Gastrocnemius medialis (tissue), 4 donors: ENCODE measurements around the gene KIF12. TPM values are rescaled to one million over a fixed set of nuclear protein-coding genes. Genes with fewer than 3 reads are reported as not detected.

Source experiments
- ATAC-seq, 2 donors: fragments of 150-250 bp; one replicate each; pipeline ENCODE4 v1.9.1; 2016
- DNase-seq, 2 donors: peaks; one replicate each; pipeline ENCODE4 v3.0.0-alpha.2; 2019
- H3K27ac ChIP-seq, 4 donors: fragments of 200-600 bp; sonication (generic); 1 replicate in 1 of 4; 2 replicates in 3 of 4; pipeline ENCODE4 v1.5.1; 2016 to 2018; ENCODE audit warnings: mild to moderate bottlenecking in 2 of 4, moderate library complexity in 1 of 4
- H3K27me3 ChIP-seq, 3 donors: fragments of 200-600 bp; sonication (generic) in 2 of 3; 1 replicate in 1 of 3; 2 replicates in 2 of 3; pipeline versions ENCODE4 v1.5.1 to v1.6.0; 2016 to 2019; ENCODE audit warnings: mild to moderate bottlenecking in 1 of 3, moderate library complexity in 1 of 3
- H3K36me3 ChIP-seq, 2 donors: fragments of 200-600 bp; sonication (generic) in 1 of 2; one replicate each; pipeline ENCODE4 v1.5.1; 2017 to 2018
- H3K4me1 ChIP-seq, 2 donors: fragments of 200-600 bp; sonication (generic) in 1 of 2; one replicate each; pipeline ENCODE4 v1.5.1; 2016 to 2017; ENCODE audit warnings: mild to moderate bottlenecking in 2 of 2
- H3K4me3 ChIP-seq, 4 donors: fragments of 200-600 bp; sonication (generic) in 3 of 4; 1 replicate in 1 of 4; 2 replicates in 3 of 4; pipeline ENCODE4 v1.5.1; 2016 to 2019; ENCODE audit warnings: mild to moderate bottlenecking in 2 of 4
- H3K9me3 ChIP-seq, 3 donors: fragments of 200-600 bp; sonication (generic) in 2 of 3; 1 replicate in 1 of 3; 2 replicates in 2 of 3; pipeline ENCODE4 v1.5.1; 2016 to 2019
- POLR2A ChIP-seq, 2 donors: fragments of 450-650 bp; IDR thresholded peaks; one replicate each; pipeline ENCODE4 v1.6.1; 2017; ENCODE audit warnings: antibody characterized with exemption in 2 of 2, mild to moderate bottlenecking in 2 of 2, moderate library complexity in 2 of 2
- in situ Hi-C, 4 donors: fragments of 200-750 bp; cut with MboI; loops; one replicate each; pipeline versions ENCODE4 v1.15.0 to v1.8.0; 2017; ENCODE audit warnings: low sequenced_read_pairs in 4 of 4
- intact Hi-C: fragments of 100-400 bp; cut with DNase I; formaldehyde crosslinking; loops from one replicate; pipeline ENCODE4 v1.15.1; 2023; ENCODE audit warnings: low total_unique reads
- total RNA-seq, 4 donors: library from RNA; depleted of rRNA; stranded (reverse); fragments of >200 nt; gene quantifications; one replicate each; pipeline versions ENCODE4 v1.1.0 to v1.2.3, GENCODE V29; 2016
- TF ChIP-seq, protein P1 (sequence below), 5 experiments: fragments of 450-650 bp in 3 of 5; fragments of 200-600 bp in 2 of 5; sonication (generic) in 2 of 5; IDR thresholded peaks in 4 of 5; conservative IDR thresholded peaks in 1 of 5; 1 replicate in 4 of 5; 2 replicates in 1 of 5; pipeline ENCODE4 v1.5.1; 2016 to 2019; ENCODE audit warnings: antibody characterized with exemption in 5 of 5, mild to moderate bottlenecking in 3 of 5, moderate library complexity in 3 of 5

KIF12 gene
- total RNA-seq, 4 donors from 2014 or later = not detected

DNA sequence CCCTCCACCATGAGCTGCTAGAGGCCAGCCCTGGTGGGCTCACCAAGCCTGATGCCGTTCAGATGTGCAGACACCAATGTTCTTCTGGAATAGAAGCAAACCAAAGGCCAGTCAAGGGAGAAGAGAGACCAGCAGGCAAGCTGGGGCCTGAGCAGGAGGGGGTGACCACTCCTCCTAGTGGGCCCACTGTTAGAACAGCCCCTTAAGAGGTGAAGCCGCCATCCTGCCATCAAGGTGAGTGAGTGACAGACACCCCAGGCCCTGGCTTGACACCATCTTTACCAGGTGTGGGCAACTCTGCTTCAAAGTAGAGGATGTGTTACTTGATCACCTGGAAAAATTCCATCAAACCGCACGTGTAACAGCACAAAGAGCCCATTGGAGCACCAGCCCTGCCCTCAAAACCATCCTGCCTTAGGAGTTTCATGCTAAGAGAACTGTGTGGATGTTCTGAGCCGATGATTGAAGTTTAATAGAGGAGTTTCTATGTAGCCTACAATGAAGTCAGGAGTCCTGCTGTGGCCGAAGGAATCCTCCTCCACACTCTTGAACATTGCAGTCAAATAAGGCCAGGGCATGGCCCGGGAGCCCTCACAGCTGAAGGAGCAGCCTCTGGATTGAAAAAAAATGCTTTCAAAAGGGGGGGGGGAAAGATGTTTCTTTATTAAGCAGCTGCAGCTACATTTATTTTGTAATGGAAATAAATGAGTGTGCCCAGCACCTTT is 41.8 kb downstream of the KIF12 start:
- in situ Hi-C loops = no loop called here
- Histone ChIP-seq H3K36me3 (no peaks in the 10 kb centered on the region), H3K27ac (no peak overlapping the region), H3K9me3 (no peaks in the 10 kb centered on the region), H3K27me3 (no peaks in the 10 kb centered on the region), H3K4me1 (peaks cover 7 to 8% of the 10 kb centered on the region in 2 donors), H3K4me3 (no peak overlapping the region)
- ATAC-seq (no peak), DNase-seq (no peak)
- TF ChIP-seq, protein P1, sequence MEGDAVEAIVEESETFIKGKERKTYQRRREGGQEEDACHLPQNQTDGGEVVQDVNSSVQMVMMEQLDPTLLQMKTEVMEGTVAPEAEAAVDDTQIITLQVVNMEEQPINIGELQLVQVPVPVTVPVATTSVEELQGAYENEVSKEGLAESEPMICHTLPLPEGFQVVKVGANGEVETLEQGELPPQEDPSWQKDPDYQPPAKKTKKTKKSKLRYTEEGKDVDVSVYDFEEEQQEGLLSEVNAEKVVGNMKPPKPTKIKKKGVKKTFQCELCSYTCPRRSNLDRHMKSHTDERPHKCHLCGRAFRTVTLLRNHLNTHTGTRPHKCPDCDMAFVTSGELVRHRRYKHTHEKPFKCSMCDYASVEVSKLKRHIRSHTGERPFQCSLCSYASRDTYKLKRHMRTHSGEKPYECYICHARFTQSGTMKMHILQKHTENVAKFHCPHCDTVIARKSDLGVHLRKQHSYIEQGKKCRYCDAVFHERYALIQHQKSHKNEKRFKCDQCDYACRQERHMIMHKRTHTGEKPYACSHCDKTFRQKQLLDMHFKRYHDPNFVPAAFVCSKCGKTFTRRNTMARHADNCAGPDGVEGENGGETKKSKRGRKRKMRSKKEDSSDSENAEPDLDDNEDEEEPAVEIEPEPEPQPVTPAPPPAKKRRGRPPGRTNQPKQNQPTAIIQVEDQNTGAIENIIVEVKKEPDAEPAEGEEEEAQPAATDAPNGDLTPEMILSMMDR (IDR thresholded peaks at IDR 0.05 in 4 of 5, conservative IDR thresholded peaks at IDR 0.05 in 1 of 5) = no peak
- TF ChIP-seq POLR2A (IDR thresholded peaks at IDR 0.05) = no peak
- intact Hi-C loops = no loop called here

DNA sequence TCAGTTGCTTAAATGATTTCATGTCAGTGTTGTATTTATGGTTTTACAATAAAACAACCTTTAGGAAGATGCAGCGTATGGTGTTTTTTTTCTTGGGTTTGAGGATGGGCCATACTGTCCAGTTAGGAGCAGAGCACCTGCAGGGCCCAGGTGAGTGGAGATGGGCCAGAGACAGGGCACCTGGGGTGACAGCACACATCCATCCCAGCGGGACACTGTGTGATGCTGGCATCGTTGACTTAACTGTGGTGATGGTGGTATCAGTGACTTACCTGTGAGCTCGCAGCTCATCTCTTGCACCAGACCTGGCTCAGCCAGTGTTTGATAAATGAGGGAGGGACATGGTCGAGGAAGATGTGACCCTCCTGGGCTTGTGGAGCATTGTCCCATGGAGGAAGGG is 42.6 kb downstream of the KIF12 start:
- intact Hi-C loops (no loop called here), in situ Hi-C loops (no loop called here)
- no peak for ATAC-seq
- no peaks in the 10 kb centered on the region for H3K36me3 ChIP-seq
- H3K4me3 ChIP-seq = no peak overlapping the region
- no peaks in the 10 kb centered on the region for H3K27me3 ChIP-seq
- H3K4me1 ChIP-seq = peaks cover 7 to 8% of the 10 kb centered on the region in 2 donors
- H3K9me3 ChIP-seq = no peaks in the 10 kb centered on the region
- H3K27ac ChIP-seq = no peak overlapping the region
- DNase-seq = no peak
- TF ChIP-seq POLR2A (IDR thresholded peaks at IDR 0.05) = no peak
- TF ChIP-seq, protein P1 (IDR thresholded peaks at IDR 0.05 in 4 of 5, conservative IDR thresholded peaks at IDR 0.05 in 1 of 5) = no peak

DNA sequence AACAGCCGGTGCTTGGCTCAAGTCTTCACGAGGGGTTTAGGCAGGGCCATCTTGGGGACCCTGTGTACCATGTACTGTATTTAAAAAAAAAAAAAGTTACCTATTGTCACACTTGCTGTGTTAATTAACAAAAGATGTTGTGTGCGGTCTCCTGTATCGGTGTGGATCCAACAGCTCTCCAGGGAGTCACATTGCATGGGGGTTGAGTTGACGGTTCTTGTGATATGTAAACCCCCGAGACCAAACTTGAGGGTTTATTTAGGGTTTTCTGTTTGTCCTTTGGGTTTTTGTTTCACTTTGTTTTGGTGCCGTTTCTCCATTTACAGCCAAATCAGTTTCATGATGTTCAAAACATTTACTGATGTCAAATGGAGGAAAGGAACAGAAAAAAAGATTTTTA is 43.2 kb downstream of the KIF12 start:
- H3K9me3 ChIP-seq = no peaks in the 10 kb centered on the region
- in situ Hi-C loops (no loop called here), intact Hi-C loops (no loop called here)
- H3K4me1 ChIP-seq = peaks cover 7 to 8% of the 10 kb centered on the region in 2 donors
- no peaks in the 10 kb centered on the region for H3K36me3 ChIP-seq
- no peak for TF ChIP-seq POLR2A (IDR thresholded peaks at IDR 0.05)
- TF ChIP-seq, protein P1 (IDR thresholded peaks at IDR 0.05 in 4 of 5, conservative IDR thresholded peaks at IDR 0.05 in 1 of 5) = no peak
- DNase-seq (no peak), ATAC-seq (no peak)
- no peaks in the 10 kb centered on the region for H3K27me3 ChIP-seq
- H3K4me3 ChIP-seq = no peak overlapping the region
- H3K27ac ChIP-seq = no peak overlapping the region

DNA sequence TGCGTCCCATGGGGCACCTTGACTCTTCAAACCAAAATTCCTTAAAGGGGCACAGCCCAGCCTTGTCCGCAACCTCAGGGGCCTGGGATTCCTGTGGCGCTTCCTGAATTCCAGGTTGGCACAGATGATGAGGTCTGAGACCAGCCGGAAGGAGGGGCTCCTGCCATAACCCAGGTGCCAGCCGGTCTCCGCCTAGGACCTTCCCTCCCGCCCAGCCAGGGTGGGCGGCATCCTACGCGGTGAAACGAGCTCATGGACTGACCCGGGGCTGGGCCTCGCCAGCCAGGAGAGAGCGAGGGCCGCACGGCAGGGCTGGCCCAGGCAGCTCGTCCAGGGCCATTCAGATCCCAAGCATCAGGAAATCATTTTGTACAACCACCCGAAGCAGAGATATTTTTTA is 44.0 kb downstream of the KIF12 start:
- intact Hi-C loops = no loop called here

More for the DNA sequence above, 44.0 kb downstream of the KIF12 start:
- H3K27ac ChIP-seq = no peak overlapping the region
- in situ Hi-C loops = no loop called here
- ATAC-seq = no peak
- H3K9me3 ChIP-seq = no peaks in the 10 kb centered on the region
- no peak for TF ChIP-seq POLR2A (IDR thresholded peaks at IDR 0.05)
- TF ChIP-seq, protein P1 (IDR thresholded peaks at IDR 0.05 in 4 of 5, conservative IDR thresholded peaks at IDR 0.05 in 1 of 5) = no peak
- peaks cover 7 to 8% of the 10 kb centered on the region in 2 donors for H3K4me1 ChIP-seq
- DNase-seq = no peak
- no peaks in the 10 kb centered on the region for H3K27me3 ChIP-seq
- H3K36me3 ChIP-seq = no peaks in the 10 kb centered on the region
- H3K4me3 ChIP-seq = no peak overlapping the region
